ENCODE results near the gene TXNDC2. TPM values are rescaled to one million over a fixed set of nuclear protein-coding genes. Genes with fewer than 3 reads are reported as not detected.

The TXNDC2 gene
- total RNA-seq, 4 donors from 2014 or later = not detected

DNA sequence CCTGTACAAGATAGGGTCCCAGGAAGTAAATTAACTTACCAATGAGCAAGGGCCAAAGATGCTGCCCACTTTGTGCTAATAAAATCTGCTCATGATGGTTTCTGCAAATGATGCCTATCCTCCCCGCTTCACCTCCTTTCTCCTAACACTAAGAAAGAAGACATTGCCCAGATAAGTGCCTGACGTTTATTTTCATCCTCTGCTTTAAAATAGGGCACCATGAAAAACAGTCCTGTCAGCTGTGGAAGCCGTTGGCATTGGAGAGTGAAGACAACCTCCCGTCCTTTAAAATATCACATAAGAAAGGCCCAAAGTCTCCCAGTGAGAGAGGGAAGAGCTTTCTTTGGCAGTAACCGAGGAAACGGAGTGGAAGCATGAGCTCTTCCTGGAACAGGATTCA is 1.7 kb upstream of the TXNDC2 start:
- Histone ChIP-seq H3K27me3 (no peaks in the 10 kb centered on the region), H3K27ac (no peak overlapping the region), H3K4me1 (no peaks in the 10 kb centered on the region), H3K4me3 (no peak overlapping the region), H3K36me3 (no peaks in the 10 kb centered on the region), H3K9me3 (no peaks in the 10 kb centered on the region)
- intact Hi-C loops (cut with DNase I; ENCODE audit: low total_unique reads) (no loop called here), in situ Hi-C loops (cut with MboI; ENCODE audit: low sequenced_read_pairs in 4 of 4) (no loop called here)
- TF ChIP-seq POLR2A (IDR thresholded peaks at IDR 0.05) = no peak
- TF ChIP-seq, protein P1, sequence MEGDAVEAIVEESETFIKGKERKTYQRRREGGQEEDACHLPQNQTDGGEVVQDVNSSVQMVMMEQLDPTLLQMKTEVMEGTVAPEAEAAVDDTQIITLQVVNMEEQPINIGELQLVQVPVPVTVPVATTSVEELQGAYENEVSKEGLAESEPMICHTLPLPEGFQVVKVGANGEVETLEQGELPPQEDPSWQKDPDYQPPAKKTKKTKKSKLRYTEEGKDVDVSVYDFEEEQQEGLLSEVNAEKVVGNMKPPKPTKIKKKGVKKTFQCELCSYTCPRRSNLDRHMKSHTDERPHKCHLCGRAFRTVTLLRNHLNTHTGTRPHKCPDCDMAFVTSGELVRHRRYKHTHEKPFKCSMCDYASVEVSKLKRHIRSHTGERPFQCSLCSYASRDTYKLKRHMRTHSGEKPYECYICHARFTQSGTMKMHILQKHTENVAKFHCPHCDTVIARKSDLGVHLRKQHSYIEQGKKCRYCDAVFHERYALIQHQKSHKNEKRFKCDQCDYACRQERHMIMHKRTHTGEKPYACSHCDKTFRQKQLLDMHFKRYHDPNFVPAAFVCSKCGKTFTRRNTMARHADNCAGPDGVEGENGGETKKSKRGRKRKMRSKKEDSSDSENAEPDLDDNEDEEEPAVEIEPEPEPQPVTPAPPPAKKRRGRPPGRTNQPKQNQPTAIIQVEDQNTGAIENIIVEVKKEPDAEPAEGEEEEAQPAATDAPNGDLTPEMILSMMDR (IDR thresholded peaks at IDR 0.05 in 4 of 5, conservative IDR thresholded peaks at IDR 0.05 in 1 of 5) = no peak
- ATAC-seq = no peak
- no peak for DNase-seq

DNA sequence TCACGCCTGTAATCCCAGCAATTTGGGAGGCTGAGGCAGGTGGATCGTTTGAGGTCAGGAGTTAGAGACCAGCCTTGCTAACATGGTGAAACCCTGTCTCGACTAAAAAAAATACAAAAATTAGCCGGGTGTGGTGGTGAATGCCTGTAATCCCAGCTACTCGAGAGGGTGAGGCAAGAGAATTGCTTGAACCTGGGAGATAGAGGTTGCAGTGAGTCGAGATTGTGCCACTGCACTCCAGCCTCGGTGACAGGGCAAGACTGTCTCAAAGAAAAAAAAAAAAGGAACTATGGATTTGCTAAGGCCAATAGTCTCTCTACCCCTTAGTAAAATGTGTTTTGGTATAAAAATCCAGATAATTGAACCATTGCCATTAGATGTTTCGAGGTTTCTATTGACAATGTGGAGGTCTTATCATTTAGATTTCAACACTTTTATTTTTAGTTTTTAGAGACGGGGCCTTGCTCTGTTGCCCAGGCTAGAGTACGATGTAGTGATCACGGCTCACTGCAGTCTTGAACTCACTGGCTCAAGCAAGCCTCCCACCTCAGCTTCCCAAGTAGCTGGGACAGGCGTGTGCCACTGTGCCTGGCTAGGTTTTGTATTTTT is 1.1 kb upstream of the TXNDC2 start:
- in situ Hi-C loops (cut with MboI; ENCODE audit: low sequenced_read_pairs in 4 of 4) = no loop called here
- TF ChIP-seq, protein P1 (IDR thresholded peaks at IDR 0.05 in 4 of 5, conservative IDR thresholded peaks at IDR 0.05 in 1 of 5) = no peak

DNA sequence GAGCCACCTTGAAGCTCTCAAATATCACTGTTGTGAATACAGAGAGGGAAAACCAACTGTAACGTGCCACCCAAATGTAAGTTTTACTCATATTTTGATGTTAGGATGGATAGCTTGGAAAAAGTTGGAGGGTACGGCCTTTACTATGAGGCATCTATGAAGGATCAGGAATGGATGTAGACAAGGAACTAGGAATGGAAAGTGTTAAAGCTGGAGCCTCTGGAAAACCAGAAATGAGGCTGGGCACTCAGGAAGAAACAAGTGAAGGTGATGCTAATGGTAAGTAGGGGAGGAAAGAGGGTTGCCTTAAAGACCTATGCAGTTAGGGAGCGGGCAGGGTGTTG is 204 bp downstream of the TXNDC2 start:
- ATAC-seq = no peak
- intact Hi-C loops (cut with DNase I; ENCODE audit: low total_unique reads) = no loop called here

More for the DNA sequence above, 1.1 kb upstream of the TXNDC2 start:
- Histone ChIP-seq H3K27ac (no peak overlapping the region), H3K4me1 (no peaks in the 10 kb centered on the region), H3K36me3 (no peaks in the 10 kb centered on the region), H3K4me3 (no peak overlapping the region), H3K27me3 (no peaks in the 10 kb centered on the region), H3K9me3 (no peaks in the 10 kb centered on the region)
- ATAC-seq (no peak), DNase-seq (no peak)
- intact Hi-C loops (cut with DNase I; ENCODE audit: low total_unique reads) = no loop called here

DNA sequence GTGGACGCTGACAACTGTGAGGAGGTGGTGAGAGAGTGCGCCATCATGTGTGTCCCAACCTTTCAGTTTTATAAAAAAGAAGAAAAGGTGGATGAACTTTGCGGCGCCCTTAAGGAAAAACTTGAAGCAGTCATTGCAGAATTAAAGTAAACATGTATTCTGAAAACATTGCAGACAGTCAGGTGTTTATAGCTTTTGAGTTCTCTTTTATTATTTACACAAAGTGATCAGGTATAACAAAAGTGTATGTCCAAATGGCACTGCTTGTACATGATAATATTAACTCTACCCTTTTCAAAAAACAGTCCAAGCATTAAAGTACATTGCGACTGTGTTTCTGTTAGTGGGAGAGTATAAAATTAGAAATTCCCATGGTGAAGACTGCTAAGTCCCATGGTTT is 2.2 kb downstream of the TXNDC2 start:
- no peaks in the 10 kb centered on the region for H3K4me1 ChIP-seq
- in situ Hi-C loops (cut with MboI; ENCODE audit: low sequenced_read_pairs in 4 of 4) (no loop called here), intact Hi-C loops (cut with DNase I; ENCODE audit: low total_unique reads) (no loop called here)
- TF ChIP-seq, protein P1 (IDR thresholded peaks at IDR 0.05 in 4 of 5, conservative IDR thresholded peaks at IDR 0.05 in 1 of 5) = no peak
- no peak for TF ChIP-seq POLR2A (IDR thresholded peaks at IDR 0.05)
- no peaks in the 10 kb centered on the region for H3K9me3 ChIP-seq
- ATAC-seq (no peak), DNase-seq (no peak)
- H3K27ac ChIP-seq = no peak overlapping the region
- H3K27me3 ChIP-seq = no peaks in the 10 kb centered on the region
- no peak overlapping the region for H3K4me3 ChIP-seq
- no peaks in the 10 kb centered on the region for H3K36me3 ChIP-seq

More for the DNA sequence above, 204 bp downstream of the TXNDC2 start:
- no peaks in the 10 kb centered on the region for H3K36me3 ChIP-seq
- DNase-seq = no peak
- no peaks in the 10 kb centered on the region for H3K27me3 ChIP-seq
- no peaks in the 10 kb centered on the region for H3K4me1 ChIP-seq
- H3K27ac ChIP-seq = no peak overlapping the region
- in situ Hi-C loops (cut with MboI; ENCODE audit: low sequenced_read_pairs in 4 of 4) = no loop called here
- H3K9me3 ChIP-seq = no peaks in the 10 kb centered on the region
- TF ChIP-seq, protein P1 (IDR thresholded peaks at IDR 0.05 in 4 of 5, conservative IDR thresholded peaks at IDR 0.05 in 1 of 5) = no peak
- no peak for TF ChIP-seq POLR2A (IDR thresholded peaks at IDR 0.05)
- H3K4me3 ChIP-seq = no peak overlapping the region

DNA sequence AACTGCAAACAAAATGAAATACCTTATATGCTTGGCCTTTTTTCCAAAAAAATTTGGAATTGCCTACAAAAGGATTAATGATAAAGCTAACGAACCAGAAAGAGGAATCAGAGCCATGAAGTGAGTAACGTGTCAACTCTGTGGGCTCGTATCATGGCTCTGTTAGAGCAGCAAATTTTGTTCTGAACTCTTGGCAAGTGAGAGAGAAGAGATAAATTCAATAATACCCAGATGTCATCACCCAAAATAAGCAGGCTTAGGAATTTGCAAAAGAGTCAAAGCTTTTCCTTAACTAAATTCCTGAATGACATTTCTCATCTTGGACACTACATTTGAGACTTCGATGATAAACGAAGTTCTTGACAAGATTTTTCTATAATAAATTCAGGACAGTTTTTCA is 4.4 kb downstream of the TXNDC2 start:
- Histone ChIP-seq H3K4me1 (no peaks in the 10 kb centered on the region), H3K4me3 (no peak overlapping the region), H3K27me3 (no peaks in the 10 kb centered on the region), H3K9me3 (no peaks in the 10 kb centered on the region), H3K36me3 (no peaks in the 10 kb centered on the region), H3K27ac (no peak overlapping the region)
- TF ChIP-seq POLR2A (IDR thresholded peaks at IDR 0.05) = no peak
- TF ChIP-seq, protein P1 (IDR thresholded peaks at IDR 0.05 in 4 of 5, conservative IDR thresholded peaks at IDR 0.05 in 1 of 5) = no peak
- in situ Hi-C loops (cut with MboI; ENCODE audit: low sequenced_read_pairs in 4 of 4) (no loop called here), intact Hi-C loops (cut with DNase I; ENCODE audit: low total_unique reads) (no loop called here)
- DNase-seq (no peak), ATAC-seq (no peak)
